Endodermal cell (in vitro differentiated cells): ENCODE measurements around the gene LAMB1. TPM values are rescaled to one million over a fixed set of nuclear protein-coding genes. Genes with fewer than 3 reads are reported as not detected.

Source experiments
- DNase-seq: peaks from one replicate; pipeline ENCODE4 v3.0.0-alpha.2; 2017
- H3K27ac ChIP-seq: 2 replicates; pipeline ENCODE4 v1.5.1; 2013; ENCODE audit warnings: mild to moderate bottlenecking, low read depth, low read length, moderate library complexity
- H3K27me3 ChIP-seq: 2 replicates; pipeline ENCODE4 v1.6.1; 2013; ENCODE audit warnings: mild to moderate bottlenecking, low read length, moderate library complexity; ENCODE audit not compliant: insufficient read depth, control insufficient read depth, poor library complexity, severe bottlenecking
- H3K36me3 ChIP-seq: 2 replicates; pipeline ENCODE4 v1.7.0; 2013; ENCODE audit warnings: mild to moderate bottlenecking, low read length, moderate library complexity; ENCODE audit not compliant: control insufficient read depth, insufficient read depth
- H3K4me1 ChIP-seq: one replicate; pipeline ENCODE4 v1.7.0; 2013; ENCODE audit warnings: low read length; ENCODE audit not compliant: control insufficient read depth, insufficient read depth
- H3K4me3 ChIP-seq: 2 replicates; pipeline ENCODE4 v1.5.1; 2013; ENCODE audit warnings: mild to moderate bottlenecking, low read length, moderate library complexity
- H3K9ac ChIP-seq: 2 replicates; pipeline ENCODE4 v1.6.1; 2013; ENCODE audit warnings: mild to moderate bottlenecking, low read length, moderate library complexity; ENCODE audit not compliant: poor library complexity, severe bottlenecking; ENCODE audit errors: extremely low read depth
- H3K9me3 ChIP-seq: 2 replicates; pipeline ENCODE4 v1.6.1; 2013; ENCODE audit warnings: mild to moderate bottlenecking, low read length, moderate library complexity; ENCODE audit not compliant: control insufficient read depth
- H3K27ac Mint-ChIP-seq: 2 replicates; pipeline ENCODE4 v1.8.0; 2020; ENCODE audit warnings: mixed read lengths
- H3K27me3 Mint-ChIP-seq: 2 replicates; pipeline ENCODE4 v1.8.0; 2021; ENCODE audit warnings: mild to moderate bottlenecking, mixed read lengths; ENCODE audit not compliant: insufficient read depth
- H3K36me3 Mint-ChIP-seq: 2 replicates; pipeline ENCODE4 v1.8.0; 2020; ENCODE audit warnings: low read depth, mixed read lengths
- H3K4me1 Mint-ChIP-seq: 2 replicates; pipeline ENCODE4 v1.8.0; 2020; ENCODE audit warnings: mixed read lengths
- H3K4me3 Mint-ChIP-seq: 2 replicates; pipeline ENCODE4 v1.8.0; 2020; ENCODE audit warnings: mild to moderate bottlenecking, moderate library complexity, mixed read lengths
- H3K9me3 Mint-ChIP-seq: 2 replicates; pipeline ENCODE4 v1.8.0; 2020; ENCODE audit warnings: mild to moderate bottlenecking, mixed read lengths
- CTCF ChIP-seq: fragments of 200-600 bp; sonication (generic); conservative IDR thresholded peaks from 2 replicates; pipeline ENCODE4 v1.5.0; 2021; ENCODE audit warnings: antibody characterized with exemption, mild to moderate bottlenecking
- WGBS, 2 experiments: methylation state at CpG; one replicate each; pipeline versions ENCODE4 v1.1.5 to v1.1.7; 2013; ENCODE audit warnings: missing lambda C conversion rate in 2 of 2, mixed read lengths in 1 of 2; ENCODE audit not compliant: insufficient coverage in 1 of 2, insufficient read length in 1 of 2; 5-methylcytosine and 5-hydroxymethylcytosine counted together
- total RNA-seq, 2 donors: library from RNA; stranded (reverse); fragmentation: NEBNext Ultra II Directional in 1 of 2; extraction: Animal tissue kit (Norgen Biotek cat#: 25700) in 1 of 2; gene quantifications; 2 replicates in 1 of 2; 3 replicates in 1 of 2; pipeline ENCODE4 v1.2.1, GENCODE V29; 2021

LAMB1 gene
- total RNA-seq, 2 donors from 2014 or later, result 192 to 209 TPM

DNA sequence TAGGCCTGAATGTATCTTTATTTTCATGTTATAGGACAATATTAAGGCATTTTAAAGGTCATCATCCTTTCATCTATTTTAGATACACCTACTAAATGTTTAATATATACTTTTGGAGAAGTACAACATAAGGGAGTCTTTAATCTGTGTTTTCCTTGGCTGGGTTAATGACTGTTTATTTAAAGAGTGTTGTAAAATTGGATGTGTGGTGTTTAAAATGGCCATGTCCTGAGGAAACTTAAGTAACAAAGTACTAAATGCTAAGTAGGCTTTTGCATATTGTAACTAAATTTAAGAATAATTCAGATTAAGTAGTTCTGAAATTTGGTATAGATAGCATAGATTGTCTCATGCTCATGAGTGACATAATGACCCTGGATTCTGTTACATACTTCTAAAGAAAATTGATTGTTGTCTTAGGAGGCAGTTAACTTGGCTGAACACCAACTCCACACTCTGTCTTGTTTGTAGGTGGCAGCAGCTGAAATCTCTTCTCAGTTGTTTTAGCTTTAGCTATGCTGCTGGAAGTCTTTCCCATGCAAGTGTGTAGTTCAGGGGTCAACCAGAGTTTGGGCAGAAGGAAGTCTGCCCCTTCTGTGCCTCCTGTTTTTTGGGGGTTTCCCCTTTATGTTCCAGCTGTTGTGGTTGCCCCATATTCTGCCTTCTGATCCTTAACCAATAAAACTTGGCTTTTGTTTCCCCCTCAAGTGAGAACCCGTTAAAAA is 82.8 kb downstream of the LAMB1 start:
- Histone ChIP-seq H3K4me3 (no peak overlapping the region), H3K4me1 (no peaks in the 10 kb centered on the region), H3K9ac (no peak overlapping the region), H3K36me3 (peaks cover 92% of the 10 kb centered on the region), H3K9me3 (no peaks in the 10 kb centered on the region), H3K27me3 (no peaks in the 10 kb centered on the region), H3K27ac (no peak overlapping the region)
- Mint-ChIP-seq H3K27me3 (no peaks in the 10 kb centered on the region), H3K4me1 (peaks cover 3% of the 10 kb centered on the region), H3K36me3 (peaks cover 85% of the 10 kb centered on the region), H3K4me3 (no peak overlapping the region), H3K27ac (peak overlapping the region; percentile 28), H3K9me3 (peaks cover 4% of the 10 kb centered on the region)
- DNase-seq, result no peak
- no peak for TF ChIP-seq CTCF
- 96% methylated on average over 1 of the region's 1 CpG; no CpG with 5 or more reads in 1 of the 2 experiments for WGBS, 2 experiments

GRCh38 chr7:107918948-107919347 is 84.0 kb downstream of the LAMB1 start:
- Histone ChIP-seq H3K4me3 (no peak overlapping the region), H3K27me3 (no peaks in the 10 kb centered on the region), H3K4me1 (no peaks in the 10 kb centered on the region), H3K9me3 (no peaks in the 10 kb centered on the region), H3K27ac (no peak overlapping the region), H3K36me3 (peaks cover 89% of the 10 kb centered on the region), H3K9ac (no peak overlapping the region)
- no peak for DNase-seq
- Mint-ChIP-seq H3K27me3 (no peaks in the 10 kb centered on the region), H3K27ac (no peak overlapping the region), H3K36me3 (peaks cover 79% of the 10 kb centered on the region), H3K9me3 (peaks cover 4% of the 10 kb centered on the region), H3K4me1 (no peaks in the 10 kb centered on the region), H3K4me3 (no peak overlapping the region)
- WGBS, 2 experiments, result 100% methylated on average over 2 of the region's 2 CpGs; no CpG with 5 or more reads in 1 of the 2 experiments
- TF ChIP-seq CTCF, result no peak

GRCh38 chr7:107917763-107918651 is 85.0 kb downstream of the LAMB1 start:
- no peak overlapping the region for H3K27ac Mint-ChIP-seq
- Histone ChIP-seq H3K27ac (no peak overlapping the region), H3K9ac (no peak overlapping the region), H3K4me1 (no peaks in the 10 kb centered on the region), H3K27me3 (no peaks in the 10 kb centered on the region), H3K4me3 (no peak overlapping the region), H3K9me3 (no peaks in the 10 kb centered on the region), H3K36me3 (peaks cover 82% of the 10 kb centered on the region)
- peaks cover 4% of the 10 kb centered on the region for H3K9me3 Mint-ChIP-seq
- no peak overlapping the region for H3K4me3 Mint-ChIP-seq
- 86 to 91% methylated on average over 2 to 3 of the region's 3 CpGs for WGBS, 2 experiments
- H3K27me3 Mint-ChIP-seq, result no peaks in the 10 kb centered on the region
- DNase-seq, result no peak
- no peak for TF ChIP-seq CTCF
- H3K36me3 Mint-ChIP-seq, result peaks cover 71% of the 10 kb centered on the region
- H3K4me1 Mint-ChIP-seq, result no peaks in the 10 kb centered on the region
